ENCODE results near the gene CCDC192. TPM values are rescaled to one million over a fixed set of nuclear protein-coding genes. Genes with fewer than 3 reads are reported as not detected.

CCDC192 gene
- total RNA-seq, 2 experiments from 2014 or later, result not detected

DNA sequence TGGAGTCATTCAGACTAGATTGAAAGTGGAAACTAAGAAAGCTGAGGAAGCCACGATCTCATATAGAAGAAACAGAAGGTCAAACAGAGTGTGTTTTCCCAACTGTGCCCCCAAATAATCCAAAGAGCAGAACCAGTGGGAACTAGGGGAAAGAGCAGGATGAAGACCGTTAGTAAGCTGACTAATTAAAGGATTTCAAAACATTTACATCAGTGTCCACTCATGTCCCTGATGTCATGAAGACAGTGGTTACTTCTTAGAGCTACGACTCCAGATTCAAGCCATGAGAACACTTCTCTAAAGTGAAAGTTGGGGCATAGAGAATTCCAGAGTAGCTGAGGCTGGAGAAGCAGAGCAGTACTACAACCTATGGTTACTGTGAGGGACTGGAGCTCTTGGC, 260.7 kb downstream of the CCDC192 start:
- H3K36me3 Mint-ChIP-seq (ENCODE audit: low read depth), result peaks cover 38% of the 10 kb centered on the region

DNA sequence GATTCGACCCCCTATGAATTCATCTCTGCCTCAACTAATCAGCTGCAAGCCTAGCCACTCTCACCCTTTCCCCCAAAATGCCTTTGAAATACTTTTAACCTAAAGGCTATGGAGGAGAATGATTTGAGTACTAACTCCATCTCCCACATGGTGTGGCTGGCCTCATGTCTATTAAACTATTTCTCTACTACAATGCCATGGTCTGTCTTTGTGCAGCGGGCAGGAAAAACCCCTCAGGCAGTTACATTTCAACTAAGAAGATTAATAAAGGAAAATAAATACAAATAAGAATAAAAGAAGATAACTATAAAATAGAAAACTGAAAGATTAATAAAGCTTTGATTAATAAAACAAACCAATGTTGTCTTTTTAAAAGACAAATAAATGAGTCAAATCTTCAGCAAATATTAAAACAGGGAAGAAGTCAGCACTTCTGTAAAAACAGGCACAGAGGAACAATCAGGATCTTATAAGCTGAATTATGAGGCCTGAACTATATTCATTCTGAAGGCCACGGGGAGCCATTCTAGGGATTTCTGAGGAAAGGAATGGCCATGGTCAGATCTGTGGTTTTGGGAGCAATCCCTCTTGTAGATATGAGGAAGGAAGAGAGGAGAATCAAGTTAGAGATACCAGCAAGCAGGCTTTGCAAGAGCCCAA, 264.3 kb downstream of the CCDC192 start:
- no peak overlapping the region for H3K27ac Mint-ChIP-seq
- H3K27me3 Mint-ChIP-seq, result no peaks in the 10 kb centered on the region
- Histone ChIP-seq H3K36me3 (ENCODE audit: insufficient read depth, low read length) (no peaks in the 10 kb centered on the region), H3K9me3 (ENCODE audit: control insufficient read depth in 1 of 2, insufficient read depth in 1 of 2, low read length in 2 of 2) (peaks cover 0 to 9% of the 10 kb centered on the region in 2 experiments), H3K27ac (ENCODE audit: low read depth in 1 of 2, low read length in 2 of 2) (no peak overlapping the region), H3K27me3 (ENCODE audit: control insufficient read depth in 1 of 2, insufficient read depth in 2 of 2, low read length in 2 of 2) (no peaks in the 10 kb centered on the region), H3K4me3 (ENCODE audit: low read length) (no peak overlapping the region), H3K4me1 (ENCODE audit: insufficient read depth, low read length) (no peaks in the 10 kb centered on the region)
- H3K9me3 Mint-ChIP-seq, result no peaks in the 10 kb centered on the region
- TF ChIP-seq, protein P1, sequence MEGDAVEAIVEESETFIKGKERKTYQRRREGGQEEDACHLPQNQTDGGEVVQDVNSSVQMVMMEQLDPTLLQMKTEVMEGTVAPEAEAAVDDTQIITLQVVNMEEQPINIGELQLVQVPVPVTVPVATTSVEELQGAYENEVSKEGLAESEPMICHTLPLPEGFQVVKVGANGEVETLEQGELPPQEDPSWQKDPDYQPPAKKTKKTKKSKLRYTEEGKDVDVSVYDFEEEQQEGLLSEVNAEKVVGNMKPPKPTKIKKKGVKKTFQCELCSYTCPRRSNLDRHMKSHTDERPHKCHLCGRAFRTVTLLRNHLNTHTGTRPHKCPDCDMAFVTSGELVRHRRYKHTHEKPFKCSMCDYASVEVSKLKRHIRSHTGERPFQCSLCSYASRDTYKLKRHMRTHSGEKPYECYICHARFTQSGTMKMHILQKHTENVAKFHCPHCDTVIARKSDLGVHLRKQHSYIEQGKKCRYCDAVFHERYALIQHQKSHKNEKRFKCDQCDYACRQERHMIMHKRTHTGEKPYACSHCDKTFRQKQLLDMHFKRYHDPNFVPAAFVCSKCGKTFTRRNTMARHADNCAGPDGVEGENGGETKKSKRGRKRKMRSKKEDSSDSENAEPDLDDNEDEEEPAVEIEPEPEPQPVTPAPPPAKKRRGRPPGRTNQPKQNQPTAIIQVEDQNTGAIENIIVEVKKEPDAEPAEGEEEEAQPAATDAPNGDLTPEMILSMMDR (IDR thresholded peaks at IDR 0.05), result no peak
- H3K36me3 Mint-ChIP-seq (ENCODE audit: low read depth), result peaks cover 52% of the 10 kb centered on the region
- no peak for ATAC-seq (ENCODE audit: poor library complexity)
- ChIA-PET POLR2A (no interaction called here), CTCF (no interaction called here)
- H3K4me1 Mint-ChIP-seq (ENCODE audit: low read depth), result no peaks in the 10 kb centered on the region
- DNase-seq, result no peak
- intact Hi-C loops (cut with DNase I, micrococcal nuclease), result no loop called here
- H3K4me3 Mint-ChIP-seq, result no peak overlapping the region

More for the DNA sequence above, 260.7 kb downstream of the CCDC192 start:
- Mint-ChIP-seq H3K27me3 (no peaks in the 10 kb centered on the region), H3K4me3 (no peak overlapping the region), H3K4me1 (ENCODE audit: low read depth) (peaks cover 29% of the 10 kb centered on the region), H3K27ac (no peak overlapping the region), H3K9me3 (no peaks in the 10 kb centered on the region)
- ATAC-seq (ENCODE audit: poor library complexity) (no peak), DNase-seq (no peak)
- Histone ChIP-seq H3K36me3 (ENCODE audit: insufficient read depth, low read length) (no peaks in the 10 kb centered on the region), H3K27ac (ENCODE audit: low read depth in 1 of 2, low read length in 2 of 2) (no peak overlapping the region), H3K4me3 (ENCODE audit: low read length) (no peak overlapping the region), H3K9me3 (ENCODE audit: control insufficient read depth in 1 of 2, insufficient read depth in 1 of 2, low read length in 2 of 2) (peaks cover 0 to 9% of the 10 kb centered on the region in 2 experiments), H3K4me1 (ENCODE audit: insufficient read depth, low read length) (no peaks in the 10 kb centered on the region), H3K27me3 (ENCODE audit: control insufficient read depth in 1 of 2, insufficient read depth in 2 of 2, low read length in 2 of 2) (no peaks in the 10 kb centered on the region)
- TF ChIP-seq, protein P1 (IDR thresholded peaks at IDR 0.05), result no peak
- CTCF ChIA-PET, result no interaction called here
- intact Hi-C loops (cut with DNase I, micrococcal nuclease), result no loop called here
- POLR2A ChIA-PET, result no interaction called here

DNA sequence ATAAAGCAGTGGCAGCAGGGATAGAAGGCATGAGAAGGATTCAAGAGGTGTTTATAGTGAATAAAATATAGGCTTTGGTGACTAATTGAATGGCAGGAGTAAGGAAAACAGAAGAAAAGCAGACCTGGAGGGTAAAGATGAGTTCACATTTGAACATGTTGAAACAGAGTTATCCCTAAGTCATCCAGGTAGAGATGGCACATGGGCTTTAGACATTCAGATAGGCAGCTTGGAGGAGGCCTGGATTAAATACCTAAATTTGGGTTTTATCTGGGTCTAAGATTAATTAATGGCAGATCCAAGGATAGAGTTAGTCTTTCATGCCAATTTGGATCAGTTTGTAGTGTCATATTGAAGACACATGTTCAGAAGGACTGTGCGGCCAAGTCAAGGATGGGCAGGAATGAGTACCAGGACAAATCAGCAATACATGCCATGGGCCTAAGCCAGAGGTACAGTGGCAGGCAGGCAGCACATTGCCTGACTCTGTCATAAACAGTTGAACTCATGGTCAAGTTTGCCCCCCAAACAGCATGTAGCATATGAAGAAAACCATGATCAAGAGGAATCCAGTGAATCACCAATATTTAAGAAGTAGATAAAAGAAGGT, 264.9 kb downstream of the CCDC192 start:
- Mint-ChIP-seq H3K9me3 (no peaks in the 10 kb centered on the region), H3K27me3 (no peaks in the 10 kb centered on the region), H3K4me1 (ENCODE audit: low read depth) (no peaks in the 10 kb centered on the region), H3K4me3 (no peak overlapping the region), H3K36me3 (ENCODE audit: low read depth) (peaks cover 52% of the 10 kb centered on the region), H3K27ac (no peak overlapping the region)
- ChIA-PET POLR2A (no interaction called here), CTCF (no interaction called here)
- Histone ChIP-seq H3K4me3 (ENCODE audit: low read length) (no peak overlapping the region), H3K36me3 (ENCODE audit: insufficient read depth, low read length) (no peaks in the 10 kb centered on the region), H3K27ac (ENCODE audit: low read depth in 1 of 2, low read length in 2 of 2) (no peak overlapping the region), H3K9me3 (ENCODE audit: control insufficient read depth in 1 of 2, insufficient read depth in 1 of 2, low read length in 2 of 2) (peaks cover 0 to 9% of the 10 kb centered on the region in 2 experiments), H3K4me1 (ENCODE audit: insufficient read depth, low read length) (no peaks in the 10 kb centered on the region), H3K27me3 (ENCODE audit: control insufficient read depth in 1 of 2, insufficient read depth in 2 of 2, low read length in 2 of 2) (no peaks in the 10 kb centered on the region)
- intact Hi-C loops (cut with DNase I, micrococcal nuclease), result no loop called here
- TF ChIP-seq, protein P1 (IDR thresholded peaks at IDR 0.05), result no peak
- DNase-seq, result no peak
- ATAC-seq (ENCODE audit: poor library complexity), result no peak

Data from CD4-positive, alpha-beta T cell (primary cell).